HL-60/S4 (cell line): ENCODE data around the gene POLN.

Experiments
- in situ Hi-C: fragments of 300-500 bp; cut with MboI; formaldehyde crosslinking; loops from 2 replicates; pipeline ENCODE4 v1.14.3; 2022; ENCODE audit warnings: low sequenced_read_pairs

The POLN gene

GRCh38 chr4:2090642-2091041, 151.3 kb downstream of the POLN start:
- in situ Hi-C loops, result no loop called here

GRCh38 chr4:2089222-2089621, 152.7 kb downstream of the POLN start:
- in situ Hi-C loops, result no loop called here

- in situ Hi-C loops, result no loop called here
Measured at GRCh38 chr4:2087170-2087569, 154.8 kb downstream of the POLN start.

GRCh38 chr4:2085496-2085901, 156.4 kb downstream of the POLN start:
- in situ Hi-C loops, result no loop called here

GRCh38 chr4:2084316-2084715, 157.6 kb downstream of the POLN start:
- in situ Hi-C loops, result no loop called here

GRCh38 chr4:2083826-2084160, 158.1 kb downstream of the POLN start:
- in situ Hi-C loops, result no loop called here

GRCh38 chr4:2083116-2083825, 158.7 kb downstream of the POLN start:
- in situ Hi-C loops, result no loop called here

- in situ Hi-C loops, result no loop called here
Measured at GRCh38 chr4:2082627-2083026, 159.3 kb downstream of the POLN start.

- in situ Hi-C loops, result no loop called here
Measured at GRCh38 chr4:2082118-2082517, 159.8 kb downstream of the POLN start.

GRCh38 chr4:2081540-2081939, 160.4 kb downstream of the POLN start:
- in situ Hi-C loops, result no loop called here

GRCh38 chr4:2080429-2081300, 161.3 kb downstream of the POLN start:
- in situ Hi-C loops, result no loop called here

GRCh38 chr4:2079926-2080325, 162.0 kb downstream of the POLN start:
- in situ Hi-C loops, result no loop called here

- in situ Hi-C loops, result no loop called here
Measured at GRCh38 chr4:2079006-2079405, 162.9 kb downstream of the POLN start.

GRCh38 chr4:2078584-2078983, 163.3 kb downstream of the POLN start:
- in situ Hi-C loops, result no loop called here

GRCh38 chr4:2077537-2078460, 164.1 kb downstream of the POLN start:
- in situ Hi-C loops, result no loop called here

GRCh38 chr4:2076908-2077536, 164.9 kb downstream of the POLN start:
- in situ Hi-C loops, result no loop called here

GRCh38 chr4:2075987-2076907, 165.7 kb downstream of the POLN start:
- in situ Hi-C loops, result no loop called here

GRCh38 chr4:2075171-2075986, 166.5 kb downstream of the POLN start:
- in situ Hi-C loops, result no loop called here

- in situ Hi-C loops, result no loop called here
Measured at GRCh38 chr4:2074588-2074987, 167.3 kb downstream of the POLN start.
